ENCODE results near the gene SUSD3.

The SUSD3 gene

DNA sequence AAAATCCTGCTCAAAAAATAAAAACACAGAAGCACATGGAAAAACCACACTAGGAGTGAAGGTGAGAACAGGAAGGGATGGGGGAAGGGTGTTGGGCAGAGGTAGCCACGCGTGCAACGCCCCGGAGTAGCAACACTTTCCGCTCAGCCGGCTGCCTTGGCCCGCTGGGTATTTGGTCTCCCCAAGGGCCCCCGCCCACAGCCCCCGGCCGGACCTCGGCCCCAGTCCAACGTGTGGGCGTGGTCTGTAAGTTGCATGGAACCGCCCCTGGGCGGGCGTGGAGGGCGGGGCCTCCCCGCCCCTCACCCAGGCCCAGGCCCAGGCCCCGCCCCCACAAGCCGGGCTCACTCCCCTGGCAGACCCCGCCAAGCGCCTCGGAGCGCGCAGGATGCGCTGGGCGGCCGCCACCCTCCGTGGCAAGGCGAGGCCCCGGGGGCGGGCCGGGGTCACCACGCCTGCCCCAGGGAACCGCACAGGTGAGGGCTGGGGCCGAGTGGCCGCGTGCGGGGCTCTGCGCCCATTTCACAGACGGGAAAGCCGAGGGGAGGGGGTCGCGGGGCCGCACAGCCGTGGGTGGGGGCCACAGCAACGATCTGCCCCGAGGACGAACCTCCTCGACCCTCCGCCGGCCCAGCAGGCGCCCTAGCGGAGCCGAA, at the start of gene SUSD3:
TSS of gene SUSD3 (plus strand) at position 347 of the 656 bp plus-strand sequence. CDS start at position 389, 42 bp downstream.
- DNase-seq (ENCODE audit: low read depth): peak; percentile 33
- TF ChIP-seq, protein P1, sequence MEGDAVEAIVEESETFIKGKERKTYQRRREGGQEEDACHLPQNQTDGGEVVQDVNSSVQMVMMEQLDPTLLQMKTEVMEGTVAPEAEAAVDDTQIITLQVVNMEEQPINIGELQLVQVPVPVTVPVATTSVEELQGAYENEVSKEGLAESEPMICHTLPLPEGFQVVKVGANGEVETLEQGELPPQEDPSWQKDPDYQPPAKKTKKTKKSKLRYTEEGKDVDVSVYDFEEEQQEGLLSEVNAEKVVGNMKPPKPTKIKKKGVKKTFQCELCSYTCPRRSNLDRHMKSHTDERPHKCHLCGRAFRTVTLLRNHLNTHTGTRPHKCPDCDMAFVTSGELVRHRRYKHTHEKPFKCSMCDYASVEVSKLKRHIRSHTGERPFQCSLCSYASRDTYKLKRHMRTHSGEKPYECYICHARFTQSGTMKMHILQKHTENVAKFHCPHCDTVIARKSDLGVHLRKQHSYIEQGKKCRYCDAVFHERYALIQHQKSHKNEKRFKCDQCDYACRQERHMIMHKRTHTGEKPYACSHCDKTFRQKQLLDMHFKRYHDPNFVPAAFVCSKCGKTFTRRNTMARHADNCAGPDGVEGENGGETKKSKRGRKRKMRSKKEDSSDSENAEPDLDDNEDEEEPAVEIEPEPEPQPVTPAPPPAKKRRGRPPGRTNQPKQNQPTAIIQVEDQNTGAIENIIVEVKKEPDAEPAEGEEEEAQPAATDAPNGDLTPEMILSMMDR (IDR thresholded peaks at IDR 0.05; ENCODE audit: low read length, missing control alignments): no peak
- peak within 1 kb of the TSS; percentile 35 for H3K4me3 ChIP-seq (replicated peaks; ENCODE audit: low read depth, low read length)

DNA sequence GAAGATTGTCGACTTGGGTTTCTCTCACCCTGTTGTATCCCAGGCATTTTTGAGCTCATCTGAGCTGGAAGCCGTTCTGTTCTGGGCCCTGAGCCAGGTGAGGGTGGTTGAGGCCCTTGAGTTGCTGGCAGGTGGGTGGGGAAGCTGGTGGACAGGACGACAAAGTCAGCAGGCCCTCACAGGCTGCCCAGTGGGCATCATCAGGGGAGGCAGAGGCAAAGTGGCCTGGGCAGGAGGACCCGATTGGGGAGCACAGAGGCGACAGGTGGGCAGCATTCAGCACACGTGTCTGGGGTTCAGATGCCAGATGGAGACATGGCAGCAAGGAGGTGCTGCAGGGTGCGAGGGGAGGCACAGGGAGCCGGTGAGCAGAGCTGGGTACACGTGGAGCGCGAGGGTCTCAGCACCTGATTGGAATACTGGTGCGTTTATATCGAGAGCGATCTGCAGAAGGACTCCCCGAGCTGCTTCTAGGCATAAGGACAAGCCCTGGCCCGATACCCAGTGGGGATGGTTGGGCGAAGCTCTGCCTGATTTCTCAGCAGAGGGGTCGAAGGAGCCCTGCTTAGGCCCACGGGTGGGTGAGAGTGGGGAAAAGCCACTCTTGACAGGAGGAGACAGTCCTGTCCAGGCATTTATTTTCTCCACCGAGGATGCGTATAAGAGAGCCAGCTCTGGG, 49.0 kb upstream of the SUSD3 start:
- DNase-seq (ENCODE audit: low read depth): no peak
- no peak overlapping the region for H3K4me3 ChIP-seq (replicated peaks; ENCODE audit: low read depth, low read length)
- TF ChIP-seq, protein P1 (IDR thresholded peaks at IDR 0.05; ENCODE audit: low read length, missing control alignments): no peak

DNA sequence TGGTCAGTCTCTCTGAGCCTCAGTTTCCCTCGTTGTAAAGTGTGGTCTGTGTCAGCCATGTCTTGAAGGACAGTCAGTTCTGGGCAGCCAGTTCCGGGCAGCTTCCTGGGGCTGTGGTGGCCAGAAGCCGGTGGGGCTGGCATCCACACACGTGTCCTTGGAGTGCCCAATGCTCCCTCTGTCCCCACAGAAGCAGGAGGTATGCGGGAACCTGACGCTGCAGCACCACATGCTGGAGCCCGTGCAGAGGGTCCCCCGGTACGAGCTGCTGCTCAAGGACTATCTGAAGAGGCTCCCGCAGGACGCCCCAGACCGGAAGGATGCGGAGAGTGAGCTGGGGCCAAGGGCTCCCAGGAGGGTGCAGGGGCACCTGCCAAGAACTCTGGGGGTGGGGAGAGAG, 48.4 kb upstream of the SUSD3 start:
- TF ChIP-seq, protein P1 (IDR thresholded peaks at IDR 0.05; ENCODE audit: low read length, missing control alignments): no peak
- H3K4me3 ChIP-seq (replicated peaks; ENCODE audit: low read depth, low read length): no peak overlapping the region
- no peak for DNase-seq (ENCODE audit: low read depth)

DNA sequence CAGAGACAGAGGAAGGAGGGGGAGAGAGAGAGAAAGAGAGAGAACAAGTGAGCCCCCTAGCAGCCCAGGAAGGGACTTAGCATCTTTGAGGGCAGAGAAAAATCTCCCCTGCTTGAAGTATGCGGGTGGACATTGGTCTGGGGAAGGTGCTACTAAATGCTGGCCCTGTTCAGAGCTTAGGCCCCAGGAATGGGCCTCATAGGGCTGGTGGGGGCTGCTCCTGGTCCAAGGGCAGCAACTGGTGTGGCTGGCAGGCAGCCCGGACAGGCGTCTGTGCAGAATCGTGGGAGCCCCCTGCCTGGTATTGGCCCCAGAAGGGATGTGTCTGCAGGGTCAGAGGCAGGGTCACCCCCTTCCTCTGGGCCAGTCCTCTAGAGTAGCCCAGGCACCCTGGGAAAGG, 47.8 kb upstream of the SUSD3 start:
- TF ChIP-seq, protein P1 (IDR thresholded peaks at IDR 0.05; ENCODE audit: low read length, missing control alignments): no peak
- no peak overlapping the region for H3K4me3 ChIP-seq (replicated peaks; ENCODE audit: low read depth, low read length)
- no peak for DNase-seq (ENCODE audit: low read depth)

DNA sequence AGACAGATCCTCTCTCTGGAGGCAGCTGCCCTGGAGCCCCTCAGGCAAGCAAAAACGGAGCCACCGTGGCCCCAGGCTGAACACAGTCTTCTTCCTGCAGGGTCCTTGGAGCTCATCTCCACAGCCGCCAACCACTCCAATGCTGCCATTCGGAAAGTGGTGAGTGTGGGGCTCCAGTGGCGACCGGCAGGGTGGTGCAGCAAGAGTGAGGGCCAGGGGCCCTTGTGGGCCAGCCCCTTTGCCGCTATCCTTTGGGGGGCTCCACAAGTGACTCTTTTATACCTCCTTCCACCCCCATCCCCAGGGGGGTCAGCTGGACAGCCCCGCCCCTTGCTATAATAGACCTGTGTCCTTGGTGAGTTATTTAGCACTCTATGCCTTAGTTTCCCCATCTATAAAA, 47.4 kb upstream of the SUSD3 start:
- DNase-seq (ENCODE audit: low read depth): no peak
- TF ChIP-seq, protein P1 (IDR thresholded peaks at IDR 0.05; ENCODE audit: low read length, missing control alignments): no peak
- no peak overlapping the region for H3K4me3 ChIP-seq (replicated peaks; ENCODE audit: low read depth, low read length)

DNA sequence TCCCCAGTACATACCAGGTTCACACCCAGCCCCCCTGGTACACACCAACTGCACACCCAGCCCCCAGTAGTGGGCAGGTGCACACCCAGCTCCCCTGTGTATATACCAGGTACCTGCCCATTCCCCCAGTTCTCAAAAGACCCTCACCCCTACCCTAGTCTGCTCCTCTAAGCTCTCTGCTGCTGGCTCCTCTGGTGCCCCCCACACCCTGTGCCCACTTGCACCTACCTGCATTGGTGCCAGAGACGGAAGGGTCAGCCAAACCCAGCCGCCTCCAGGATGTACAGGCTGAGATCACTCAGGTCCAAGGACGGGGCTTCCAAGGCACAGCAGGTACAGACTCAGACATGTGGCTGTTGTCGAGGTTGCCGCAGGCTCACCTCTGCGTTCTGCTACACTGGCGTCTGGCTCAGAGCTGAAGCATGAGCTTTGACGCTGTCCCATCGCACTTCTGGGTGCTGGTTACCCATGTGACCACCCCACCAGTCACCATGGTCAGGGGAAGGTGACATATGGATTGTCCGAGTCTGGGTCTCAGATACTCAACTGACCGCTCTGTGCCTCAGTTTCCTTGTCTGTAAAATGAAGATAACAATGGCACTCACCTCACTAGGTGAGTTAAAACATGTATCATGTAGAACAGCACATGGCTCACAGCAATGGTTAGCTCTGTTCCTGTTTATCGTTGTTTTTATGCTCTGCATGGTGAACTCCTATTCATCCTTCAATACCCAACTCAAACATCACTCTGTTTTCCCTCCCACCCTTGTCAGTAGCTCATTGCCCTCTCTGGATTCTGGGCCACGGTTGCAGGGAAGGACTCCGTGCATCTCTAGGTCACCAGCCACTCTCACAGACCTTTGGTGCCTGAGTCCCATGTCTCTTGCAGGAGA, 45.3 kb upstream of the SUSD3 start:
- DNase-seq (ENCODE audit: low read depth): no peak
- H3K4me3 ChIP-seq (replicated peaks; ENCODE audit: low read depth, low read length): no peak overlapping the region
- TF ChIP-seq, protein P1 (IDR thresholded peaks at IDR 0.05; ENCODE audit: low read length, missing control alignments): no peak

Measured in fibroblast of pulmonary artery (primary cell).